Frontal cortex (tissue), 4 donors: Measurements from ENCODE around the gene SEPTIN2. TPM values are rescaled to one million over a fixed set of nuclear protein-coding genes. Genes with fewer than 3 reads are reported as not detected.

Source experiments
- DNase-seq, 2 donors: peaks; one replicate each; pipeline ENCODE4 v3.0.0; 2012; ENCODE audit warnings: low spot score in 2 of 2
- FAIRE-seq: peaks from 2 replicates; lab custom pipeline; 2012; peaks lifted over from hg19 to GRCh38; lab: Jason Lieb, UNC
- total RNA-seq: library from RNA; depleted of rRNA; stranded (reverse); fragments of >200 nt; gene quantifications from one replicate; pipeline ENCODE4 v1.2.3, GENCODE V29; 2014
- donor health status: control.
- donor health status: control.
- donor health status: control.

The SEPTIN2 gene
- total RNA-seq, 1 donor from 2014 or later: 207 TPM

DNA sequence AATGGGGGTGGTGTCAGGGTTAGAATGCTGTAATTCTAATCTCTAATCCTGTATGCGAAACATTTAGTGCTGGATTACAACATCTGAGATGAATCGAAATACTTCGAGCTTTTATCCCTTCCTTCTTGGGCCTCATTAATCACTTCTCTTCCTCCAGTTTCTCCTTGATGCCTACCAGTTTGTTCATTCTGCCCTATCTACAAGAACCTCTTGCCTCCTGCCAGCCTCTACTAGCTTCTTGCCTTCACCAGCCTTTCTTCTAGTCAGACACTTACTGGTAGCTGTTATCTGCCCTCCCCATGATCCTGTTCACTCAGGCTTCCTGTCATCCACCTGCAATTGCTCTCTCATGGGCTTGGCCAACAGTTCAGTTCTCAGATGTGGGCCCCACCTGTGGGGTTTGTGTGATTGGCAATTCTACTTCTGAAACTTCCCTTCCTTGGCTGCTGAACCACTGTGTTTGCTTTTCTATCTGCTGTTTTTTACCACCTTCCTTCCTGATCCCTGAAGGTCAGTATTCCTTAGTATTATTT, 25.0 kb downstream of the SEPTIN2 start:
- FAIRE-seq (no peak), DNase-seq (no peak)

DNA sequence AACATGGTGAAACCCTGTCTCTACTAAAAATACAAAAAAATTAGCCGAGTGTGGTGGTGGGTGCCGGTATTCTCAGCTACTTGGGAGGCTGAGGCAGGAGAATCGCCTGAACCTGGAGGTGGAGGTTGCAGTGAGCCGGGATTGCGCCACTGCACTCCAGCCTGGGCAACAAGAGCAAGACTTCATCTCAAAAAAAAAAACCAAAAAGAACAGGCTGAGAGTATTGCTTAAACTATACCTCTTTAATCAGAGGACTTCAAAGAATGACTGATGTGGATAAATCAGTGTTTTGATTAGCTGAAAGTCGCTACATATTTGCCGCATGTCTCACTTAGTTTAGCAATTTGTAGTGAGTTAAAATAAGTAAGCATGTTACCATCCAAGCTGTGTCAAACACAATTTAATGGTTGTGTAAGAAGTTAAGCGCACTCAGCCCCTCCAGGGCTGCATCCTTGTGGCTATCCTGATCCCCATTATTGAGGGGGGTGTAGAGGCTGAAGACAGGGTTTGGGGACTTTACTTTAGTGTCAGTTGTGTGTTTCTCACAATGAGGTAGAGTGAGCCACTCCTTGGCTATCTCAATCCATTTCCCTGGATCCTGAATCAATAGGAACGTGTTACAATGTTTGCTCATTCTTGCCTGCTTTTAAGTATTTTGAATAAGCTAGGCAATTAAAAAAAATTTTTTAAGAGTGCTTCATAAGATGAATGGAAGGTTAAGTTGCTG, 29.4 kb downstream of the SEPTIN2 start:
- DNase-seq: no peak
- FAIRE-seq: no peak

DNA sequence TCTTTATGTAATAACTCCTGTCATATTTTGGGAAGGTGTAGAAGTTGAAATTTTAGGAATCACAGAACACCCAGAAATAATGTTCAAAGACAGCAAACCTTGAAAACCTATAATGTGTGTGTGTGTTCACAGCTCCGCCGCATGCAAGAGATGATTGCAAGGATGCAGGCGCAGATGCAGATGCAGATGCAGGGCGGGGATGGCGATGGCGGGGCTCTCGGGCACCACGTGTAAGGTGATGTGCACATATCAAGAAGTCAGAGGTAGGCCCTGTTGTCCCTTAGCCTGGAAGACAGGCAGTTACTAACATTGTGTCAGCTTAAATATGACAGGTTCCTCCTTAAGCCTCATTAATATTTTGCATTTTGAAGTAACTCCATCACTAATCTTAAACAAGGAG, 34.2 kb downstream of the SEPTIN2 start:
- DNase-seq: no peak
- no peak for FAIRE-seq

DNA sequence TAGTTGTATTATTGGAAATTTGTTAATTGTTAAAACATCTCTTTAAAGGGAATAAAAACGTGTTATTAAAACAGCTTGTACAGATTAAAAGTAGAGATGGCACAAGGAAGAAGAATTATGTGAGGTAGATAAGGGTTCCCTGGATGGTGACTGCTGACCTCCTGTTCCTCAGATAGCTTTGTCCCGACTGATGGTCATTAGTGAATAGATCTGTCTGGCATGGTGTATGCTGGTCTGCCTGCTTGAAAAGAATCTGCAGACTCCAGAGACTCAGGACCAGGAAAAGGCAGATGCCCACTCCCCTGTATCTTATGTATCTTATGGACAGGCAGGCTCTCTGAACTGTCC, 34.8 kb downstream of the SEPTIN2 start:
- DNase-seq (no peak), FAIRE-seq (no peak)

DNA sequence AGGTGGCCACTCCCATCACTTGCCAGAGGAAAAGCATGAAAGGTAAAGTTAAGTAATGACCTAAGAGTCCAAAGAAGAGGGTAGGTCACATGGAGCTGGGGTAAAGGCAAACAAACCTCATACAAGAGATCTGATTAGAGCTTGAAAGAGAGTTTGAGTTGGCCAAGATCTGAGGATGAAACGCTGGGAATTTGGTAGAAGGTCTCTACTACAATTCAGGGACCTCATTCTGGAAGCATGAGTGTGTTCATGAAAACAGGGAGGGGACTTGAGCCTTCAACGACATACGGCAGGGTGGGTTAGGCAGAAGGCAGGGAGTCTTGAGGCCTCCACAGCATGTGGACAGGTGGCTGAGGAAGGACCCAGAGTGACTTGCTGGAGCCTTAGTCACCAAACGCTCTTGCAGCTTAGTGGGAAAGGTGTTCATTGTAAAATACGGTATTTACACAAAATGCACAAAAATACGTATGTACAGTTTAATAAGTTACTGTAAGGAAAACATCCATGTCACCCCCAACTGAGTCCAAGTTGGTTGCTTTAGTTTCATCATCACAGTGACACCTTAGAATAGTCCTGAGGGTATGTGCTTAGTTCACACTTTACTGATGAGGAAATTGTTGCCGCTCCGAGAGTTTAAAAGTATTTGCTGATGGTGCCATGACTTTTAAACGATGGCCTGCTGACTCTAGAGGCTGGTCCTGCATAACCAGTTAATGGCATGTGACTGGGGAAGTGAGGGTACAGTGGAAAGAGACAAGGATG, 35.3 kb downstream of the SEPTIN2 start:
- FAIRE-seq (no peak), DNase-seq (no peak)

DNA sequence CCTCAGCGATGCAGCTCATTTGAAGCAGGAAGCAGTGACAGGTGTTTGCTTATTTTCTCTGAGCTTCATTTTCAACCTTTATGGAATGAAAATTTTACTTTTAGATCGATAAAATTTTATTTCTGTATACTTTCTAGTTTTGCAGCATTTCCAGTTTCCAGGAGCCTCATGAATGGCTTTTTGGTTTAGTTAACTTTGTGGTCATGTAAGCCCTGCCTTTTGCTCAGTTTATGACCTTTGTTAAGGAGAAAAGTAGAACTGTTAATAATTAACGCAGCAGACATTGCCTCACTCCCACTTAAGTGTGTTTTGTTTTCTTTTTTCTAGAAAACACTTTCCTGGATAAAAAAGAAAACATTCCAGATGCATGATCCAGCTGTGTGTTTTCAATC, 35.9 kb downstream of the SEPTIN2 start:
- DNase-seq: no peak
- FAIRE-seq: no peak

DNA sequence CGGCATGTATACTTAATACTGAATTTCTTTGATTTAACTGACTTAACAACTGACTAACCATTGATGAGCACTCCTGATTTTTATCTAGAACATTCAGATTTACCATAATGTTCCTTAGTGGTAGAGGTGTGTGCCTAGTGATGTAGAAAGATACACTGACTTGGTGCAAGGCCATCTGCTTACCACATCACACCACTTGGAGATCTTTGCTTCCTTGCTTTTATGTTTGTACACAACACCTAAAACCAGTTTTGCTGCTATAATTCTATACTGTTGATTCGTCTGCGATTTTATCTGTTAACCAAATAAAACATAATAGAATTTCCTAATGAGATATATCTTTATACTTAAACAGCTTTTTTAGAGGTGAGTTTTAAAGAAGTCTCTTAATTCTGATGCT, 36.5 kb downstream of the SEPTIN2 start:
- DNase-seq (no peak), FAIRE-seq (no peak)

DNA sequence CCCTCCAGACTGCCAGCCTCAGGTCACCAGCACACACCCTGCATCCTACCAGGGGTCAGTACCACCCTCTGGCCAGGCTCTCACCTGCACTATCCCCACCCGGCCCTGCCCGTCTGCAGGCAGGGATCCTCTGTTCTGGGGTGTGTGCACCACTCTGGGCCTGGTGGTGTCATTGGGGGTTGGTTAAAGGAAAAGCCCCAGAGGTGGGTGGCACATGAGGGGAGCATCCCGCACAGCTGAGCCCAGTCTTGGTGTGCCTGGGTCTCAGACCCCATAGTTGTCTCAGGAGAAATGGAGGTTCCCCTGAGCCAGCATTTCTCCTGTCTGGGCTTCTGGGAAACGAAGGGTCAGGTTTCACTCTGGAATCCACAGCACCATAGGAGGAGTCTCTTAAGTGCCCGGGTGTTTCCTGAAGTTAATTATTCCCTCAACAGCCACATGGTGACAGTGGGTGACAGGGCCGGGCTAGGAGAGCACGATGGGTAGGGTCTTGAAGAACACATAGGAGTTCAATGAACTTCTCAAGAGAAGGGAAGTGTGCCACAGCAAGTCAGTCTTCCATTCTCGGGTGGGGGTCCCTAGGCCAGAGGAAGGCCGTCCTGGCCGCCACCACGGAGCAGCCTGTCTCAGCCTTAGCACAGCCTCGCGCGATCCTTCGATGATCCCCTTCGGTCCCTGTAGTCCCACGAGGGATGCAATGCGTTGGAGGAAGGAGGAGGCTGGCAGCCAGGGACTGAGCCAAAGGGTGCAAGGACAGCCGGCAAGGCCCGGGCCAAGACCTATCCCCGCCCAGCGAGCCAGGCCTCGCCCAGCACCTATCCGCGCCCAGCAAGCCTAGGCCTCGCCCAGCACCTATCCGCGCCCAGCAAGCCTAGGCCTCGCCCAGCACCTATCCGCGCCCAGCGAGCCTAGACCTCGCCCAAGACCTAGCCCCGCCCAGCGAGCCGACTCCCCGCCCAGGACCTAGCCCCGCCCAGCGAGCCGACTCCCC, 39.2 kb downstream of the SEPTIN2 start:
- no peak for FAIRE-seq

DNA sequence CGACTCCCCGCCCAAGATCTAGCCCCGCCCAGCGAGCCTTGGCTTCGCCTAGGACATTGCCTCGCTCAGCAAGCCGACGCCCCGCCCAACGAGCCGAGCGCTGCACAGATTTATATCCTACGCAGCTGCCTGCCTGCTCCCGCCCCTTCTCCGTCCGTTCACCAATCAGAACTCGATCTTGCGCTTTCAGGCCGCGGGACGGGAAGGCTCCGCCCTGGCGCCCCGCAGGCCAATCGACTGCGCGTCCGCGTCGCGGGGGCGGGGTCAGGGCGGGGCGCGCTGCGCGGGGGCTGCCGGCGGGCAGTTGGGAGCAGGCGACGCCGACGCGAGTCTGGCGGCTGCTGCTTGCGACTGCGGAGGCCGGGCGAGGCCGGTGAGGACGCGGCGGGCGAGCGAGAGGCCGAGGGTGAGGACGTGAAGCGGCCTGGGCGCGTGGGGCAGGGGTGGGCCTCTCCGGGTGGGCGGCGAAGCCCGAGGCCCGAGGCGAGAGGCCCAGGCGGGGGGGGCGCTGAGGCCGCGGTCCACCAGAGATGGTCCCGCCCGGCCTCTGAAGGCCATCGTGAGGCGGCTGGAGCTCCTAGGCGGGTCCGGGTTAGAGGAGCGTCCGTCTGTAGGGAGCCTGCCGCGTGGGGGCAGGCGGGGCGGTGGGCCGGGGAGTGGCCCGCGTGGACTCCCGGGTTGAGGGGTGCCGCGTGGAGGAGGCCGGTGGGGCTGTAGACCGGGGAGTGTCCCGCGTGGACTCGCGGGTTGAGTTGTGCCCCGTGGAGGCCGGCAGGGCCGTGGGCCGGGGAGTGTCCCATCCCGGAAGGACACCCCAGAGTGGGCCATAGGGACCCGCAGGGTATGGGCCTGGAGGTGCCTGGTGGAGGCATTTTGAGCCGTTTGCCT, 40.5 kb downstream of the SEPTIN2 start, which contains the start of gene FARP2:
FARP2 (plus strand) TSS at position 303 of the 888 bp plus-strand sequence. CDS start 16,823 bp downstream, outside the sequence.
- FAIRE-seq: no peak
- peak; percentile 94 to 97 for DNase-seq

More for the DNA sequence above, 39.2 kb downstream of the SEPTIN2 start:
- DNase-seq: no peak

DNA sequence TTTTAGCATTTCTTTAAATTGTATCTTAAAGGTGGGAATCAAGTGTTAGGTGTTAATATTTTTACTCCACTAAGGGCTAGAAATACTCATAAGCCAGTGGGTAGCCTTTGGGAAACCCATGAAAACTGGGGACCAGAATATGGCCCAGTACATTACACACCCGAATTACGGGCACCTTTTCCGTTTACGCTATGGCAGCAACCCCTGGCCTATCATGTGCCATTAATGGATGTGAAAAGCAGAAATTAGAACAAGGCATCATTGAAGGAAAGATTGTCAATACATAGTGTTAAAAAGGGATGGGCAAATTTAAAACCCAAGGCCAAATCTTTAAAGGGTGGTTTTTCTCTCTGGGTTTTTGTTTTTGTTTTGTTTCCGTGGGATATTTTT, 41.1 kb downstream of the SEPTIN2 start:
- no peak for DNase-seq
- no peak for FAIRE-seq

DNA sequence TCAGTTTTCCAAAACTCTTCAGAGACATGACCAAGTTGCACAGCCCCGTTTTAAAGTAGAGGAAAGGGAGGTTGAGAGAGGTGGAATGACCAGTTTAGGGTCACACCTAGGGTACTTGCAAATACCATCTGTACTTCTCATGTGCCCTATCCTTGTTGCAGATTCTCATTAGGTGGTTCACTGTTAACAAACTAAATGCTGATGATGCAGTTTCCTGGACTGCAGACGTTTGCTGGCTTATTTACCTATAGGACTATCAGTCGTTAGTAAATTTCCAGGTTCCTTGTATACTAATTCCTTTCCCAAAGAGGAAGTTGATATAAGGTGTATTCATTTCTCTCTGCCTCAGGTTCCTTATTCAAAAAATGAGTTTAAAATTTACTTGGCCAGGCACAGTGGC, 41.8 kb downstream of the SEPTIN2 start:
- FAIRE-seq (no peak), DNase-seq (no peak)

DNA sequence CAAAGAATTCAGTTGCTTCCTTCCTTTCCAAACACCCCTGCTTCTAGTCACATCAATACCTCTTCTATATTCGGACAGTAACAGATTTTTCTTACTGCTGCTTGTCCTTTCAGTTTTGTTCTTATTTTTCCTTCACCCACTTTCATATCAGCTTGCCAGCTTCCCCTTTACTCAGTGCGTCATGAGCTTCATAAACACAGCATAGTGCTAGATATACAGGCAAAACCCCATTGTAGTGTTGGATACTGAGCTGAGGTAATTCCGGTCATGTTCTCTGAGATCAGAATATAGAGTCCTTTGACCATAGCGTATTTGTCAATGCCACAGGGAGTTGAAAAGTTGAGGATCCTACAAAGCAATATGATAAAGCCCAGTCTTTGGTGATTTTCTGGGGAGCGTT, 42.7 kb downstream of the SEPTIN2 start:
- FAIRE-seq (no peak), DNase-seq (no peak)

DNA sequence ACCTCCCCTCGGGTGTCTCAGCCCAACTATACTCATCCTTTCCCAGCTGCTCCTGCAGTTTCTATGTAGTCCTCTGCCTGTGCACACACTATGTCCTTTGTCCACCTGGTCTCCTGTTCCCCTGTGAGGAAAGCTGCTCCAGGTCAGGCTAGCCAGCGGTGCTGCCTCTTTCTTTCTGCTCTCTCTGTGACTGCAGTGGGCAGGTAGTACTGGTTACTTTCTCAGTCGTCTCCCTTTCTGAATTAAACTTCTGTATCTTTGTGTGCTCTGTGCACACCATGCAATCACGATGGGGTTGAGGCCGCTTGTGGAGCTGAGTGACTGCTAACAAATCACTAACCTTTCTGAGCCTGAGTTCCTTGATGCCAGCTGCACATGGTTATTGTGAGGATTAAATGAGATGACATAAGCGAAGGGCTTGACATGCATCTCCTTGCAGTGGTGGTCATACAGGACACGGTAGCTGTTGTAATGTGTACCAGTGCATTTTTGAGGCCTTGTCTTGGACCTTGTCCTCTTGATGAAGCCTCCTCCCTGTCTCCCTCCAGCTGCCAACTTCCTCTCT, 43.8 kb downstream of the SEPTIN2 start:
- no peak for FAIRE-seq
- no peak for DNase-seq

DNA sequence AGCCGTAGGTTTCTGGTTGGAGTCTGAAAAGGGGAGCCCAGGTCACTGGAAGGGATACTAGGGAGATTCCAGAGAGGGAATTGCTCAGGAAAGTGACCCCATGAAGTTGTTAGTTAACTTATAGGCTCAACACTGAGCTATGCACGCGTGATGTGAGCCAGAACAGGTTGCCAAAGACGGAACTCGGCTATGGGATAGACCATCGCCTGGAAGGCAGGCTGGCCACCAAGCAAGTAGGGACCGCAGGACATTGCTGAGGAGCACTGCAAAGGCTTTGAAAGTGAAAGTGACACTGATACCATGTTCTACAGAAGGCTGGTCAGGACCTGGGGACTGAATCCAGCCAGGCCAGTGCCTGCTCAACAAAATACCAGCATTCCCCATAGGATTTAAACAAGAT, 47.7 kb downstream of the SEPTIN2 start:
- DNase-seq (no peak), FAIRE-seq (no peak)

DNA sequence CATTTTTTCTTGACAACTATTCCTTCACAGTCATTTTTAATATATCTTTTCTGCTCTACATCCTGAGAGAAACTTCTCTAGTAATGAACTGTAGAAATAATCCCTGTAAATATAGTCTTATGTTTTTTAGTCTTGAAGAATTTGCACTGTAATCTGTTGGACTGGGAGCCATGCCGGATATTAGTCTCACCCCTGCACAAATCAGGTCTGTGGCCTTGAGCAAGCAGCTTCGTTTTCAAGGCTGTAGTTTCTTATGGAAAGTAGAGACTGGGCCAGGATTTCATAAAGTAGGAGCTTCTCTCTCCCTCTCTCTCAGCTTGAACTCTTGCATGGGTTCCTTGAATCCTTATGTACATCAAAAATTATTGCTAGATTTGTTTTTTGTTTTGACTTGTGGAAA, 49.1 kb downstream of the SEPTIN2 start:
- DNase-seq: no peak
- FAIRE-seq: no peak

DNA sequence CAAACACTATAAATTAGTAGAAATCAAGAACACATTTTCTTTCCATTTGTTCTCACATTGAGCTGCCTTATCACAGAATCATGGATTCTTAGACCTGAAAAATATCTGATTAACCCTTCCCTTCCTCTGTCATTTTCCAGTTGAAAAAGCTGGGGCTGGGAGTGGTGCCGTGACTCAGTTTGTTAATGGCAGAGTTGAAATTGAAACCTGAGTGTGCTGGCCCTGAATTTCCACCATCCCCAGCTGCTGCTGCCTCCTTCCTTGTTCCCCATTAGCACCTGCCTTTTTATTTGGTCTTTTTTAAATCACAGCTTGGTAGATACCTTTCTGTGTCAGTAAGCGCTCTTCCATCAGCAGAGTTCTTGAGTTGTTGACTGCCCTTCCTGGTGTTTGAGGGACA, 51.0 kb downstream of the SEPTIN2 start:
- no peak for DNase-seq
- FAIRE-seq: no peak

DNA sequence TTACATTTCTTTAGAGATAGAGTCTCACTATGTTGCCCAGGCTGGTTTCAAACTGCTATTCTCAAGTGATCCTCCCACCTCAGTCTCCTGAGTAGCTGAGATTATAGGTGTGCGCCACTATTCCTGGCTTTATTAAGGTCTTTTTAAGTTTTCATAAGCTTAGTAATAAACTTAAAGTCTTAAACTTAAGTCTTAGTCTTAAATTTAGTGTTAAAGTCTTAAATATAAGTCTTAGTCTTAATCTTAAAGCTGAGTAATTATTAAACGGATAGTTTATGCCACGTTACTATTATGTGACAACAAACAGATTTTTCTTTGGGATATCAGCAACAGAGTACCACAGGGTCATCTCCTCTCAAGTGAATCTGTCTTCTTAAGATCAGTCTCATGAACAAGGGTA, 52.9 kb downstream of the SEPTIN2 start:
- DNase-seq (no peak), FAIRE-seq (no peak)

DNA sequence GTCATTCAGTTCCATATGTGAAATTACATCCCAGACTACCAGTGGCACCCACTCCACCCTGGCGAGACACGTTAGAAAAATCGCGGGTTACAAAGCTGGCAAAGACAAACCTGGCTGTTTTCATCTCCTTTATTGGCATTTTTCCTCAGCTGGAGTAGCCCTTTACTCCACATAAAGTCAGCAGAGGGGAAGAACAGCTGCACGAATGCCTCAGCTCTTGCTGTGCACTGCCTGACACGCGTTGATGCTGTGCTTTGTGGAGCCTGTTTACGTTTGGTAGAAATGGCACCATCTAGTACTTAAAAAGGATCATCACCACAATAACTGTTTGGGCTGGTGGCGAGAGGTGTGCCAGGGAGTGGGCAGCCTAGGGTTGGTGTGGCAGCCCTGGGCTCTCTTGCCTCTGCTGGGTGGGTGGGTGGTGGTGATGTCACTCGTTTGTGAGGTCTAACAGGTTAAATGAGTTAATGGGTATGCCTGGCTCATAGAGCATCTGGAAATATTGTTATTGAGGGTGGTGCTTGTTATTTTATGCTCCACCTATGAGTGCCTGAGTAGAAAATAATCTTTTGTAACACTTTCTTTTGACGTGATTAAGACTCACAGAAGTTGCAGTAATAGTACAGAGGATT, 56.8 kb downstream of the SEPTIN2 start:
- no peak for FAIRE-seq

More for the DNA sequence above, 56.8 kb downstream of the SEPTIN2 start:
- no peak for DNase-seq
